Endothelial cell (in vitro differentiated cells): ENCODE measurements around the gene C1QTNF12. TPM values are rescaled to one million over a fixed set of nuclear protein-coding genes. Genes with fewer than 3 reads are reported as not detected.
"Not testable (repeated sequence)": the region's sequence is repeated elsewhere in the genome, so short reads cannot be mapped to it uniquely, and the experiment has no call there.

Experiments used
- DNase-seq: peaks from one replicate; pipeline ENCODE4 v3.0.0; 2021; ENCODE audit warnings: low spot score
- H3K27ac Mint-ChIP-seq: one replicate; pipeline ENCODE4 v1.8.0; 2021; ENCODE audit warnings: mixed read lengths, inconsistent platforms; ENCODE audit not compliant: unreplicated experiment
- H3K27me3 Mint-ChIP-seq: one replicate; pipeline ENCODE4 v1.8.0; 2021; ENCODE audit warnings: mild to moderate bottlenecking, moderate library complexity, mixed read lengths, inconsistent platforms; ENCODE audit not compliant: unreplicated experiment
- H3K36me3 Mint-ChIP-seq: one replicate; pipeline ENCODE4 v1.8.0; 2021; ENCODE audit warnings: mild to moderate bottlenecking, low read depth, mixed read lengths, inconsistent platforms; ENCODE audit not compliant: unreplicated experiment
- H3K4me1 Mint-ChIP-seq: one replicate; pipeline ENCODE4 v1.8.0; 2021; ENCODE audit warnings: mild to moderate bottlenecking, mixed read lengths, inconsistent platforms; ENCODE audit not compliant: unreplicated experiment
- H3K4me3 Mint-ChIP-seq: one replicate; pipeline ENCODE4 v1.8.0; 2021; ENCODE audit warnings: mild to moderate bottlenecking, mixed read lengths, inconsistent platforms; ENCODE audit not compliant: unreplicated experiment
- H3K9me3 Mint-ChIP-seq: one replicate; pipeline ENCODE4 v1.8.0; 2021; ENCODE audit warnings: mixed read lengths, inconsistent platforms; ENCODE audit not compliant: unreplicated experiment
- total RNA-seq: library from RNA; stranded (reverse); fragmentation: NEBNext Ultra II Directional; extraction: Animal tissue kit (Norgen Biotek cat#: 25700); gene quantifications from one replicate; pipeline ENCODE4 v1.2.1, GENCODE V29; 2021; ENCODE audit not compliant: unreplicated experiment
- TF ChIP-seq, protein P1 (sequence below): fragments of 200-600 bp; sonication (generic); IDR thresholded peaks from one replicate; pipeline ENCODE4 v1.5.0; 2021; ENCODE audit warnings: antibody characterized with exemption; ENCODE audit not compliant: unreplicated experiment

The C1QTNF12 gene
- total RNA-seq, 1 donor from 2014 or later = 0.69 TPM

DNA sequence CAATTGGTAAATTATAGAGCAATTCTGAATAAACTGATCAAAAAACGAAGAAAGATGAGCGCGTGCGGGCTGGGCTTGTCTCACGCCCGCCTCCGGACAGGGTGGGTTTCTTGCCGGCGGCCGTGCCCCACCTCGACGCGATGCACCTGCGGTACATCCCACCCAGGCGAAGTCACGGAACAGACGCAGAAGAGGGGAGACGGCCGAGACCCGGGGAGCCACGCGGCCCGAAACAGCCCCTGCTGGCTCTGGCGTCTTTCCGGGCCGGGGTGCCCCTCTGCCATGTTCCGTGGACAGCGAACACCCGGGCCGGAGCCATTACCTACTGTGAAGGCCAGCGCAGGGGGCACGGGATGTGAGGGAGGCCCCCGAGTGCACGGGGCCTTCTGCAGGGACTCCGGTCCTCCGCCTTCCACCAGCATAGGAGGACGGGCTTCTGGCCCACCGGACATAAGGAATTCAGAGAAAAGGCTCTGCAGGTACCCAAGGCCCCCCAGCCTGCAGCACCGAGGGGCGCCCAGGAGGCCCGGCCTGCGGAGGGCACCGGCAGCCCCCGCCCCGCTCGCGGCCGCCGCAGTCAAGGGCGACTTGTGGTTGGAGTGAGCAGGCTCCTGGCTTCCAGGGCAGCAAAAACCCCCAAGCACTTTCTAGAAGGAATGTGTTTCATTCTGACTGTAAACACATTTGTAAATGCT is 7.6 kb upstream of the C1QTNF12 start:
- no peaks in the 10 kb centered on the region for H3K9me3 Mint-ChIP-seq
- peaks cover 13% of the 10 kb centered on the region for H3K27me3 Mint-ChIP-seq
- TF ChIP-seq, protein P1, sequence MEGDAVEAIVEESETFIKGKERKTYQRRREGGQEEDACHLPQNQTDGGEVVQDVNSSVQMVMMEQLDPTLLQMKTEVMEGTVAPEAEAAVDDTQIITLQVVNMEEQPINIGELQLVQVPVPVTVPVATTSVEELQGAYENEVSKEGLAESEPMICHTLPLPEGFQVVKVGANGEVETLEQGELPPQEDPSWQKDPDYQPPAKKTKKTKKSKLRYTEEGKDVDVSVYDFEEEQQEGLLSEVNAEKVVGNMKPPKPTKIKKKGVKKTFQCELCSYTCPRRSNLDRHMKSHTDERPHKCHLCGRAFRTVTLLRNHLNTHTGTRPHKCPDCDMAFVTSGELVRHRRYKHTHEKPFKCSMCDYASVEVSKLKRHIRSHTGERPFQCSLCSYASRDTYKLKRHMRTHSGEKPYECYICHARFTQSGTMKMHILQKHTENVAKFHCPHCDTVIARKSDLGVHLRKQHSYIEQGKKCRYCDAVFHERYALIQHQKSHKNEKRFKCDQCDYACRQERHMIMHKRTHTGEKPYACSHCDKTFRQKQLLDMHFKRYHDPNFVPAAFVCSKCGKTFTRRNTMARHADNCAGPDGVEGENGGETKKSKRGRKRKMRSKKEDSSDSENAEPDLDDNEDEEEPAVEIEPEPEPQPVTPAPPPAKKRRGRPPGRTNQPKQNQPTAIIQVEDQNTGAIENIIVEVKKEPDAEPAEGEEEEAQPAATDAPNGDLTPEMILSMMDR = no peak
- DNase-seq = no peak
- H3K4me3 Mint-ChIP-seq = peak overlapping the region; percentile 65
- H3K36me3 Mint-ChIP-seq = peaks cover 32% of the 10 kb centered on the region
- no peaks in the 10 kb centered on the region for H3K4me1 Mint-ChIP-seq
- H3K27ac Mint-ChIP-seq = no peak overlapping the region

DNA sequence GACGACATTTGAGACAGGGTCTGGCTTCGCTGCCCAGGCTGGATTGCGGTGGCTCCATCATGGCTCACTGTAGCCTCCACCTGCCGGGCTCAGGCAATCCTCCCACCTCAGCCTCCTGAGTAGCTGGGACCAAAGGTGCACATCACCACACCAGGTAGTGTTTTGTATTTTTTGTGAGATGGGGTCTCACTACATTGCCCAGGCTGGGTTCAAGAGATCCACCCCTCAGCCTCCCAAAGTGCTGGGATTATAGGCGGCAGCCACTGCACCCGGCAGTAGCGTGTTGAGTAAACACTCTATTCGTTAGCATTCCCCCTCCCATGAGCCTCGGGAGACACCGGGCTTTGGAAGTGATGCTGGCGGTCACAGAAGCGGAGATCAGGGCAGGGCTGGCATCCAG is 6.8 kb upstream of the C1QTNF12 start:
- DNase-seq = no peak
- H3K4me3 Mint-ChIP-seq = peak overlapping the region; percentile 65
- H3K27me3 Mint-ChIP-seq = peaks cover 13% of the 10 kb centered on the region
- H3K27ac Mint-ChIP-seq = no peak overlapping the region
- peaks cover 32% of the 10 kb centered on the region for H3K36me3 Mint-ChIP-seq
- TF ChIP-seq, protein P1 = no peak
- H3K4me1 Mint-ChIP-seq = no peaks in the 10 kb centered on the region
- no peaks in the 10 kb centered on the region for H3K9me3 Mint-ChIP-seq

DNA sequence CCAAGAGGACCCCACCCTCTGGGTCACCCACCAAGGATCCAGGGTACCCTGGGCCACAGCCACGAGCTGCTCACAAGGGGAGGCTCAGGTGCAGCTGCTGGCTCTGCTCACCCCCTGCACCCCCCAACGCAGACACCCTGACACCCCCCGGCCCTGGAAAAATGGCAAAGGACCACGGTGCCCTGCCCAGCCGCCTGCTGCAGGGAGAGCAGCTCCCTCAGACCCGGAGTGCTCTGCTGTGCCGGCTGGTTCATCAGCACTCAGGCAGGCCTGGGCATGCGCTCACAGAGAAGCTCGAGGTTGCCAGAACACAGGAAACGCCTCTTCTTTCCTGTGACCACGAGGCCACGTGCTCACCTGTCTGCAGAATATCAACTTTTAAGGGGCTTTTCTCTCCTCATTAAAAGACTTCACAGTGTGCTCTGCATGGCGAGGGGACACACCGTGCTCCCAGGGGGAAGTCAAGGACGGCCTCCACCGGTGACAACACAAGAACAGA is 4.3 kb upstream of the C1QTNF12 start:
- TF ChIP-seq, protein P1 = no peak
- Mint-ChIP-seq H3K27ac (no peak overlapping the region), H3K4me3 (no peak overlapping the region), H3K27me3 (peaks cover 10% of the 10 kb centered on the region), H3K9me3 (no peaks in the 10 kb centered on the region), H3K4me1 (no peaks in the 10 kb centered on the region), H3K36me3 (peaks cover 22% of the 10 kb centered on the region)
- DNase-seq = no peak

DNA sequence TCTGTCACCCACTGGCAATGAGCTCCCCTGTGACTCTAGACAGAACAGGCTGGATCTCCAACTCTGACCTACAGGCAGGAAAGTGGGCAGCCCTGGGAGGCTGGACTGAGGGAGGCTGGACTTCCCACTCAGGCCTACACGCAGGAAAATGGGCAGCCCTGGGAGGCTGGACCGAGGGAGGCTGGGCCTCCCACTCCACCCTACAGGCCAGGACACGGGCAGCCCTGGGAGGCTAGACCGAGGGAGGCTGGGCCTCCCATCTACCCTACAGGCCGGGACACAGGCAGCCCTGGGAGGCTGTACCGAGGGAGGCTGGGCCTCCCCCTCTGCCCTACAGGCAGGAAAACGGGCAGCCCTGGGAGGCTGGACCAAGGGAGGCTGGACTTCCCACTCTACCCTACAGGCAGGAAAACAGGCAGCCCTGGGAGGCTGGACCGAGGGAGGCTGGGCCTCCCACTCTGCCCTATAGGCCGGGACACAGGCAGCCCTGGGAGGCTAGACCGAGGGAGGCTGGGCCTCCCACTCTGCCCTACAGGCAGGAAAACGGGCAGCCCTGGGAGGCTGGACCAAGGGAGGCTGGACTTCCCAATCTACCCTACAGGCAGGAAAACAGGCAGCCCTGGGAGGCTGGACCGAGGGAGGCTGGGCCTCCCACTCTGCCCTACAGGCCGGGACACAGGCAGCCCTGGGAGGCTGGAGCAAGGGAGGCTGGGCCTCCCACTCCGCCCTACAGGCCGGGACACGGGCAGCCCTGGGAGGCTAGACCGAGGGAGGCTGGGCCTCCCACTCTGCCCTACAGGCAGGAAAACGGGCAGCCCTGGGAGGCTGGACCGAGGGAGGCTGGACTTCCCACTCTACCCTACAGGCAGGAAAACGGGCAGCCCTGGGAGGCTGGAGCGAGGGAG is 1.7 kb upstream of the C1QTNF12 start:
- not testable (repeated sequence) for H3K27ac Mint-ChIP-seq, H3K27me3 Mint-ChIP-seq, H3K4me1 Mint-ChIP-seq, DNase-seq, H3K9me3 Mint-ChIP-seq, H3K36me3 Mint-ChIP-seq, H3K4me3 Mint-ChIP-seq

DNA sequence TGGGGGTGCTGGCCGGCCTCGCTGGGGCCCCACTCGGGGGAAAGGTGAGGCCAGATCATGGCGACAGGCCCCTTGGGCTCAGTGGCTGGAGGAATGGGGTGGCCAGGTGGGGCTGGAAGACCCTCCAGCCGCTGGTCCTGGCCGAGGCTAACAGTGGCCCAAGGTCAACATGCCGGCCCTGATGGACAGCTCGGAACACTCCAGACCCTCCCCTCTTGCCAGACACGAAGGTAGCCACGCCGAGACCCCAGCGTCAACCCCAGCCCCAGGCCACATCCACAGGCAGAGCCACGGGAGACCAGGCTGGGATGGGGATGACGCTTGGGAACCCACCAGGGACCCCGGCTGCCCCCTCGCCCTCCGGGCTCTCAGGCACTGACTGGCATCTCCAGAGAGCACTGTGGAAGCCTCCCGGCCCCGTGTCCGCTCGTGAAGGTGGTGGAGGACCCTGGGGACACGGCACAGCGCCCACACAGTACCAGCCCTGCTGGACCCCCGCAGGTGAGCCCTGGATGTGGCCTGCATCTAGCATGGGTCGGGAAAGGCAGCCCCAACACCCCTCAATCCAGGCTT is 905 bp upstream of the C1QTNF12 start:
- H3K27me3 Mint-ChIP-seq = peaks cover 3% of the 10 kb centered on the region
- no peak overlapping the region for H3K4me3 Mint-ChIP-seq

More for the DNA sequence above, 905 bp upstream of the C1QTNF12 start:
- no peaks in the 10 kb centered on the region for H3K4me1 Mint-ChIP-seq
- no peak overlapping the region for H3K27ac Mint-ChIP-seq
- TF ChIP-seq, protein P1 = no peak
- no peaks in the 10 kb centered on the region for H3K9me3 Mint-ChIP-seq
- no peaks in the 10 kb centered on the region for H3K36me3 Mint-ChIP-seq
- DNase-seq = no peak
